ENCODE data around the gene DAND5.
"Not testable (repeated sequence)": the region's sequence is repeated elsewhere in the genome, so short reads cannot be mapped to it uniquely, and the experiment has no call there.

DAND5 gene

DNA sequence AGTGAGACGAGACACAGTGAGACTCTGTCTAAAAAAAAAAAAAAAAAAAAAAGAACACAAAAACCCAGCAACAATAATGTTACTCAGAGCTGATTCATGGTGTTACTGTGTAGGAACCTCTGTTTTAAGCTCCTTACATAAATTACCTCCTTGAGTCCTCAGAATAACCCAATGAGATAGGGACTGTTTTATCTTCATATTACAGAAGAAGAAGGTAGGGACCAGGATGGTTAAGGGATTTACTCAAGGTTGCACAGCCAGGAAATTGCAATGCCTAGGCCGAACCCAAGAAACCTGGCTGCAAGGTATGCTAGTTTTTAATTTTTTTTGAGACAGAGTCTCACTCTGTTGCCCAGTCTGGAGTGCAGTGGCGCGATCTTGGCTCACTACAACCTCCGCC is 1.5 kb upstream of the DAND5 start:
- no peak for DNase-seq

DNA sequence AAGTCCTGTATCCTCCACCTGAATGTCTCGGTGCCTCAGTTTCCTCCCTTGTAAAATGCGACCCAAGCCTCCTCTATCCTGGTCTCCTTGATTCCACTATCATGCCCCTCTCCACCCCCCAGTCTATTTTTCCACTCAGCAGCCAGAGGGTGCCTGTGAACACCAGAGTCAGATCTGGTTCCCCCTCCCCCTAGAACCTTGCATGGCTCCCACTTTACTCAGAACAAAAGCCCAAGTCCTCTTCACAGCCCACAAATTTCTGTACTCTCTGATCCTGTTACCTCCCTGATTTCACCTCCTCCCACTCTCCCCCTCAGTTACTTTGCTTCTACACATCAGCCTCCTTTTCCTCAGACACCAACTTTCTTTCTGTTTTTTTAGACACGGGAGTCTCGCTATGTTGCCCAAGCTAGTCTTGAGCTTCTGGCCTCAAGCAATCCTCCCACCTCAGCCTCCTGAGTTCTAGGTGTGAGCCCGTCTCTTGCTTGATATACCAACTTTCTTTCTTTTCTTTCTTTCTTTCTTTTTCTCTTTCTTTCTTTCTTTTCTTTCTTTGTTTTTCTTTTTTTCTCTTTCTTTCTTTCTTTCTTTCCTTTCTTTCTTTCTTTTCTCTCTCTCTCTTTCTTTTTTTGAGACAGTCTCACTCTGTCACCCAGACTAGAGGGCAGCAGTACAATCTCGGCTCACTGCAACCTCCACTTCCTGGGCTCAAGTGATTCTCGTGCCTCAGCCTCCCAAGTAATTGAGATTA is 869 bp downstream of the DAND5 start:
- DNase-seq: no peak

DNA sequence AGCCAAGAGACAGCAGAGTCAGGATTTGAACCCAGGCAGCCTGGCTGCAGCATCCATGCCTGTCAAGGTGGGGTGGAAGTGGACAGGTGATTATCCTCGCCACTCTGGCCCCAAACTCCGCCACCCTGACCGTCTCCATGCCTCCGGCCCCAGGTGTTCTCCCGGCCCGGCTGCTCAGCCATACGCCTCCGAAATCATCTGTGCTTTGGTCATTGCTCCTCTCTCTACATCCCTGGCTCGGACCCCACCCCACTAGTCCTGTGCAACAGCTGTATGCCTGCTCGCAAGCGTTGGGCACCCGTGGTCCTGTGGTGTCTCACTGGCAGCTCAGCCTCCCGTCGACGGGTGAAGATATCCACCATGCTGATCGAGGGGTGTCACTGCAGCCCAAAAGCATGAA is 3.9 kb downstream of the DAND5 start:
- DNase-seq: no peak

DNA sequence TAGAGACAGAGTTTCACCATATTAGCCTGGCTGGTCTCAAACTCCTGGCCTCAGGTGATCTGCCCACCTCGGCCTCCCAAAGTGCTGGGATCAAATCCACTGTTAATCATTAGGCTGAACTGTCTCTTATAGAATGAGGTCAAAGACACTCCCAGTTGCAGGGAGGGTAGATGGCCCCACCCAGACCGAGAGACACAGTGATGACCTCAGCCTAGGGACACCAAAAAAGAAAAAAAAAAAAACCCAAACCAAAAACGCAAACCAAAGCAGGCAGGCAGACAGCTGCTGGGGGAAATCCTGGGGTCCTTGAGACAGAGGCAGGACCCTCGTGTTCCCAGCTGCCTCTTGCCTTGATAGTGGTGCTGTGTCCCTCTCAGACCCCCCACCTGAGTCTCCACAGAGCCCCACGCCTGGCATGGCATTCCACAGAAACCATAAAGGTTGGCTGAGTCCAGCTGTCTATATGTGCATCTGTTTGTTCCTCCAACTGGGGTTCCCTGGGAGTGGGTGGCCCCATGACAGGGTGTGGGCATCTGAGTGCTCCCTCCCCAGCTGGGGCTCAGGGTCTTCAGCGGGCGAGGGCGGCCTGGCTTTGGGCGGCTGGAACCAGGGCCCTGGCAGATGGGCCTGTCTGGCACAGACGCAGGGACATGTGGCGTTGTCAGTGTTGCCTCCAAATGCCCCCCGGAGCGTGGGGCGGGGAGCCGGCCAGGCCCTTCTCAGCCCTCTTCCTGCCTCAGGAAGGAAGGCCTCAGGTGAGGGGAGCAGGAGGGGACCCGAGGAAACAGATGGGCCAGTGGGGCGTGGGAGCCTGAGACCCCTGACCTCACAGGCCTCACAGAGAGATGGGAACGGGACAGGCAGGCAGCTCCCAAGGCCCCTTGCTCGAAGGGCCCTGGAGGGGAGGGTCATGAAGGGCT is 5.2 kb downstream of the DAND5 start:
- no peak for DNase-seq

DNA sequence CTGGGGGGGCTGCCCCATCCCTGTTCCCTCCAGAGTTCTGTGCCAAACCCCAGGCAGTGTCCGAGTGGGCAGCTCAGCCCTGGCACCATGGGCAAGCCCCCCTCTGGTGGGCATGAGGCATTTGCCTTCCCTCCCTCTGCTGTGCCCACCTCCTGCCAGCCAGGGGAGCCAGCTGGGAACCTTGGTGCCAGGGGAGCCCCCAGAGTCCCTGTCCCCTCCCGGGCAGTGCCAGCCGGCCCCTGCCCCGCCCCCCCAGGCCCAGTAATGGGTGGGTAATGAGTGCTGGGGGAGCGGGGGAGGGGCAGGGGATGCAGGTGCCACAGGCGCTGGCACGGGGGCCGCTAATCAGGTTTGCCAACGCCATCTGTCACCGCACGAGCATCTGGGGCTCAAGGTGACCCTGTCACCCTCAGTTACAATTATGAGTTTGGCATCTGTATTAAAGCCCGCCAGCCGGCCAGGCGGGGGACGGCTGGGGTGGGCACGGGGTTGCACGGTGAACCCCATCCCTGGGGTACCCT is 5.9 kb downstream of the DAND5 start:
- no peak for DNase-seq

DNA sequence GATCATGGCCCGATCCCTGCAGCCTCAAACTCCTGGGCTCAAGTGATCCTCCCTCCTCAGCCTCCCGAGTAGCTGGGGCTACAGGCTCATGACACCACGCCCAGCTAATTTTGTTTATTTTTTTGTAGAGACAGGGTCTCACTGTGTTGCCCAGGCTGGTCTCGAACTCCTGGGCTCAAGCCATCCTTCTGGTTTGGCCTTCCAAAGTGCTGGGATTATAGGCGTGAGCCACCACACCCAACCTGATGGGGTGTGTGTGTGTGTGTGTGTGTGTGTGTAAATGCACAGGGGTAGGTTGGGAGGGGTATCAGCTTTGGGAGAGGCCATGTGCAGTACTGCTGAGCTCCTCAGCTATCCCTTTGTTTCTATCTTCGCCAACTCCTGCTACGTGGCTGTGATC is 6.7 kb downstream of the DAND5 start:
- DNase-seq: not testable (repeated sequence)

DNA sequence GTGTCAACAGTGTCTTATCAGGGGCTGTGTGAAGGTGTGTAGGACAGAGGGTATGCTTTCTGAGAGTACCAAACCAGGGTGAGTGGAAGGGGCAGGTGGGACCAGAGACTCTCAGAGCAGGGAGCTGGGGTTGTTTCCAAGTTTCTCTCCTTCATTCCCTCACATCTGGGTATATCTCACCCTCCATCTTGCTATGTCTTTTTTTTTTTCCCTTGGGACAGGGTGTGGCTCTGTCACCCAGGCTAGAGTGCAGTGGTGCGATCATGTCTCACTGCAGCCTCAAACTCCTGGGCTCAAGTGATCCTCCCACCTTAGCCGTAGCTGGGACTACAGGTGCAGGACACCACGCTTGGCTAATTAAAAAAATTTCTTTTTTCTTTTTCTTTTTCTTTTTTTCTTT is 10.6 kb downstream of the DAND5 start:
- no peak for DNase-seq

DNA sequence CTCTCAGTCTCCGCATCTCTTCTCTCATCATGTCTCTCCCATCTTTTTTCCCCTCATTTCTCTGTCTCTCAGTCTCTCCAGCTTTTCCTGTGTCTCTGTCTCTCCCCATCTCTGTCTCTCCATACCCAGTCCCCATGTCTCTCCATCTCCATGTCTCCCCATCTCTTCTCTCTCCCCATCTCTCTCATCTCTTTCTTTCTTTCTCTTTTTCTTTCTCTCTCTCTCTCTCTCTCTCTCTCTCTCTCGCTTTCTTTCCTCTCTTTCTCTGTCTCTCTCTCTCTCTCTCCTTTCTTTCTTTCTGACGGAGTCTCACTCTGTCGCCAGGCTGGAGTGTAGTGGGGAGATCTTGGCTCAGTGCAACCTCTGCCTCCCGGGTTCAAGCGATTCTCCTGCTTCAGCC is 13.3 kb downstream of the DAND5 start:
- DNase-seq: no peak

DNA sequence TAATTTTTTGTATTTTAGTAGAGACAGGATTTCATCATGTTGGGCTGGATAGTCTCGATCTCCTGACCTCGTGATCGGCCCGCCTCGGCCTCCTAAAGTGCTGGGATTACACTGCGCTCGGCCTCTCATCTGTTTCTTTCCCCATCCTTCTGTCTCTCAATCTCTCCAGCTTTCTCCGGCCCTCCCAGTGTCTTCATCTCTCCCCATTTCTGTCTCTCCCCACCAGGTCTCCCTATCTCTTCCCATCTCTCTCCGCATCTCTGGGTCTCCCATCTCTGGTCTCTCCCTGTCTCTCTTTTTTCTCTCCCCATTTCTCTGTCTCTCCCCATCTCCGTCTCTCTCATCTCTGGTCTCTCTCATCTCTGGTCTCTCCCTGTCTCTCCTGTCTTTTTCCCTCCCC is 13.7 kb downstream of the DAND5 start:
- no peak for DNase-seq

DNA sequence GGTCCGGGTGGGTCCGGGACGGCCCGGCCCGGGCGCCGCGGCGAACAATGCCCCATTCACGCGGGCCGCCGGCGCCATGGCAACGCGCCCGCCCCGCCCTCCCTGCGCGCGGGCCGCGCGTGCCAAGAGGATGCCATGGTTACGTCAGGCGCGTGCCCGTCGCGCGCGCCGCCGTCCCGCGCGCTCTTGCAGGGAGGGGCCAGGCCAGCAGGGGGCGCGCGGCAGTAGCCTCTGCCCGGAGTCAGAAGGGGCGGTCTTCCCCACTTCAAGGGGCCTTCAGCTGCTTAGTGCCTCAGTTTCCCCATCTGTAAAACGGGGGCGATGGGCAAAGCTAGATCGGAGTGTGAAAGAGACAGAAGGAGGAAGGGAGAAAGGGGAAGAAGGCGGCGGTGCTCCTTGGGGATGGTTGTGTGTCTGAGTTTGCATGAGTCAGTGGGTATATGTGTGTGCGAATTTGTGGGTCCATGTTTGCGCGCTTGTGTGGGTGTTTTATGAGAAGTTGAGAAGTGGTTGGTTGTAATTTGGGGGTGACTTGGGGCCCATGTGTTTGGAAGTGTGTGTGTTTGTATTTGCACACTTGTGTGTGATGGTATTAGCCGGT is 14.3 kb downstream of the DAND5 start:
- peak; percentile 86 to 88 for DNase-seq

DNA sequence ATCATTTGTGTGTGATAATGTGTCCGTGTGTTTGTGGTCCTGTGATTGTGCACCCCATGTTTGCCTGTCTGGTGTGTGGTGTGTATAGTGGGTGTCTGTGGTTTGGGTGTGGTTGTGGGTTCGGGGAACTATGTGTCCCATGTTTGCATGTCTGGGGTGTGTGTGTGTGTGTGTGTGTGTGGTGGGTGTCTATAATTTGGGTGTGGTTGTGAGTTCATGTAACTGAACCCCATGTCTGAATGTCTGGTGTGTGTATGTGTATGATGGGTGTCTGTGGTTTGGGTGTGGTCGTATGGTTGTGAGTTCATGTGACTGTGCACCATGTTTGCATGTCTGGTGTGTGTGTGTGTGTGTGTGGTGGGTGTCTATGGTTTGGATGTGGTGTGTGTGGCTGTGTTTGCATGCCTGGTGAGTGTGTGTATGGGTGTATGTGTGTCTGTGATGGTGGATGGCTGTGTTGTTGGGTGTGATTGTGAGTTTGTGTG is 14.8 kb downstream of the DAND5 start:
- DNase-seq: no peak

DNA sequence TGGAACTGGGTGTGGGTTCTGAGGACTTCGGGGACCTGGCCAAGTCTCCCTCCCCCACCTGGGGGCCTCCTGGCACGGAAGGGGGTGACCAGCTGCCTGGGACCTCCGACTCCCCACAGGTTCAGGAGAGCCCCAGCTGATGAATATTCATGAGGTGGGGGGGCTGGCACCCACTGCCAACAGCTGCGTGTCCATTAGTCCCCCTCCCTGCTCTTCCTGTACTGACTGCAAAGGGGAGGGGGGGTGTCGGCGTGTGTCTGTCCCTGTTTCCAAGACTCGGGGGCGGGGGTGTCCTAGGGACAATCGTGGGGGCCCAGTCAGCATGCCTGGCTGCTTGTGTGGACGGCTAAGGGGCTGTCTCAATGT is 15.3 kb downstream of the DAND5 start:
- no peak for DNase-seq

DNA sequence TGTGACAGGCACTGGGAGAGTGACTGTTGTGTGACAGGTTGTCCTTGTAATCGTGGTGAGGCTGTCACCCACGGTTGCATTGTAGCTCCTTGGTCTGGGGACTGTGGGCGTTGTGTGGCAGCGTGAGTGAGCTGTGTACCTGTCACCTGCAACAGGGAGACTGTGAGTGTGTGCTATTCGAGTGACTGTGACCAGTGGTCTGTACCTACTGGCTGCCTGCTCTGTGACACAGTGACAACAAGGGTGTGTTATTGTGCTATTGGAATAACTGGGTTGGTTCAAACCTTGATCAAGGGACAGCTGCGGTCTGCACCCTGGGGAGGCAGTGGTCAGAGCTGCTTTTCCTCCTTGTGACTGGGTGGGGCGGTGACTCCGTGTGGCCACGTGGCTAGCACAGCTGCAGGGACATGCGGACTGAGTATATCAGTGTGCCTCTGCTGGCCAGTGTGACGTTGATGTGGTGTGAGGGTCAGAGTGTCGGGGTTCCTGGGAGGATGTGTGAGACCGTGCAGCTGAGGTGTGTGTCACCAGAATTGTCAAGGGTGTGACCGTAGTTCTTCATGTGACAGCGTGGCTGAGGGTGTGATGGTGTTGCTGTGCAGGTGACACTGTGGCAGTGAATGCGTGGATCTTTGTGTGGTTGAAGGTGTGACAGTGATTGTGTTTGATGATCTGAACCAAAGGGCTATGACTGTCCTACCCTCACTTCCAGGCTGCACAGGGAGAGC is 15.8 kb downstream of the DAND5 start:
- DNase-seq: no peak

DNA sequence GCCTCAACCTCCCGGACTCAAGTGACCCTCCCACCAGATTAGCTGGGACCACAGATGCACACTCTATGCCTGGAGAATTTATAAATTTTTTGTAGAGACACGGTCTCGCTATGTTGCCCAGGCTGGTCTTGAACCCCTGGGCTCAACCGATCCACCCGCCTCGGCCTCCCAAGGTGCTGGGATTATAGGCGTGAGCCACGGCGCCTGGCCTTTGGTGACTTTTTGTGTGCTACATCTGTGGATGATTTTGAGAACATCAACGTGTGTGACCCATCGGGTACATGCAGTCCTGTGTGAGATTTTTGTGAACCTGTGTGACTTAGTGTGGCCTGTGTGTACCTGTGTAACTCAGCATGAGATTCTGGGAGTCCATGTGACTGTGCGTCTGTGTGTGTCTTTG is 17.4 kb downstream of the DAND5 start:
- no peak for DNase-seq

DNA sequence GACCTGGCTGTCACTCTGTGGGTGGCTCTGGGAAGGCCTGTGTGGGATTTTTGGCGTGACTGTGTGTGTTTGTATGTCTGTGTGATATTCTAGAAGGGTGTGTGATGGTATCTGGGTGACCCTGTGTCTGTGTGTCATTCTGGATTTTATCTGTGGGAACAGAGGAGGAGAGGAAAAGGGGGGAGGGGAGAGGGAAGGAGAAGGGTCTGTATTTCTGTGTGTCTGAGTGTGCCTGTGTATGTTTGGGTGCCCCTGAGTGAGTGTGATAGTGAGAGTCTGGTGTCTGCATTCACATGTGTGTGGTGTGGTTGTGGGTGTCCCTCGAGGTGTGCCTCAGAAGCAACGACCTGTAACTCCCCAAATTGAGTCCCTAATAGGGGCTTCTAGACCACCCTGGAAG is 17.8 kb downstream of the DAND5 start:
- no peak for DNase-seq

DNA sequence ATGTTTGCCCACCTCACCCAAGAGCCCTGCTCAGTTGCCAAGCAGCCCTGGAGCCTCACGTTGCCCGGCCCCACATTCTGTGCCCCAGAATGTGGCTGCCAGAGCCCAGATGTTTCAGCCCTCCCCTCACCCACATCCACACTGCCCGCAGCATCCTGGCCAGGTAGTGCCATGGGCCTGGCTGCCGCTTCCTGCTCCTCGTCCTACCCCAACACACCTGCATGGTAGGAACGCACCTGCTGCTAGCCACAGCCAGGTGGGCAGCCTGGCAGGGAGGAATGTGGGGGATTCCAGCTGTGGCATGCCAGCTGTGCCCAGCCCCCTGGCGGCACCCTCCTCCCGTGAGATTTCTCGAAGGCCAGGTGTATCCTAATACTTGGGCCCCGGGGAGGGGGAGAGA is 18.4 kb downstream of the DAND5 start:
- DNase-seq: no peak

DNA sequence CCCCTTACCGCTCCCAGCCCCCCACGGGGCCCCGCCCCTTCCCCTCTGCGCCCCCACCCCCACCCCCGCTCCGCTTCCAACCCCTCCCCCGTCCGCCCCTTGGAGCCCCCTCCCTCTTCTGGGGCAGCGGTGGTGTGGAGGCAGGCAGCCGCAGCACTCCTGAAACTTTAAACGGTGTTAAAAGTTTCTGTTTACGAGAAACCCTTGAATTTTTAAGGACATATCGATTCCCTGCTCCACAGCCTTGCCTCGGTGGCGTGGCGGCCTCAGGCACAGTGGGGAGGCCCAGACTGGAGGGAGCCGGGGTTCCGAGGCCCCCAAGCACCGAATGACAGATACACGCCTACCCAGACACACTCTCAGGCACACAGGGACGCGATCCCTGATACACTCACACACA is 21.1 kb downstream of the DAND5 start:
- DNase-seq: no peak

DNA sequence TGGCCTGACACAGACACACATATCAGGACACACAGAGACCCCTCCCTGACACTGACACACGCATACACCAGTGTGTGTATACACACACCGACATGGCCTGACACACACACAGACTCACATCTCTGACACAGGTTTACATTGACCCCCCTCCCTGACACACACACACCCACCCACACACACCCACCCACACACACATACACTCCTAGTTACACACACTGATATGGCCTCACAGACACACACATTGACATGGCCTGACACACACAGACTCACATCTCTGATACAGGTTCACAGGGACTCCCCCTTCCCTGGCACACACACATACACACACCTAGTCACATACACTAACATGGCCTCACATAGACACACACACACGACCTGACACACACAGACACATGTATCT is 21.5 kb downstream of the DAND5 start:
- DNase-seq: no peak

DNA sequence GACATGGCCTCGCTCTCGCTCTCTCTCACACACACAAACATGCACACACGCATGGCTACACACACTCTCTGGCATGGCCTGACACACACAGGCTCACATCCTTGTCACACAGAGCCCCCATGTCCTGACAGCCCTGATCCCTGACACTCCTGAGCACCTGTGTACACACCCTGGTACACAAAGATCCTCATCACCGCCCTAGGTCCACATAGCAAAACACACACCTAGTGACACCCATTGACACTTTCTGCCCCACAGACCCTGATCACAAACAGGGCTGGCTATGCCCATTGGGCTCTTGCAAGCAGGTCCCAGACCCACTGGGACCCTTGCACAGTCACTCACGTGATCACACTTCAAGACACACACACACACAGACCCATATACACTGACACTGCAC is 21.9 kb downstream of the DAND5 start:
- DNase-seq: no peak

DNA sequence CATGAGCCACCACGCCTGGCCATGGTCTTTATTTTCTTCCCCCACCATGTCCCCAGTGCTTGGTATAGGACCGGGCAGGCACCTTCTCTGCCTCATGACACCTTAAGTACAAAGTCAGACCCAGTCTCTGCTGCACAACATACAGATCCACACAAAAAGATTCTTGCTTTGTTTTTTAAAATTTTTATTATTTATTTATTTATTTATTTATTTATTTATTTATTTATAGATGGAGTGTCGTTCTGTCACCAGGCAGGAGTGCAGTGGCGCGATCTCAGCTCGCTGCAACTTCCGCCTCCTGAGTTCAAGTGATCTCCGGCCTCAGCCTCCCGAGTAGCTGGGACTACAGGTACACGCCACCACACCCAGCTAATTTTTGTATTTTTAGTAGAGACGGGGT is 23.4 kb downstream of the DAND5 start:
- DNase-seq: no peak

DNA sequence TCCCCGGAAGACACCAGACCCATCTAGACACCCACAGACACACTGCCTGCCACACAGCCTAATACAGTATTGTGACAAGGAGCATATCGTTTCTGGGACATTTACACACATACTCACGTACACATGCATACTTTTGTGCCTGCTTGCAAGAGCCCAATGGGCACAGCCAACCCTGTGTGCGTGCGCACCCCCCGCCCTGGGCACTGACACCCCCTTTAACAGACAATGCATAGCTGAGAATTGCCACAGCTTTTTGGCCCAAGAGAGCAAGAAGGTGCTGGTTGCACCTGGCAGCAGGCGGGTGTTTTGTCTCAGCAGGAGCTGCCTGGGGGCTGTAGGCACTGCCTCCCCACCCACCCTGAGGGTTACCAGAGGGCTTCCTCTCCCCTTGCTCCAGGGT is 24.2 kb downstream of the DAND5 start:
- DNase-seq: no peak

DNA sequence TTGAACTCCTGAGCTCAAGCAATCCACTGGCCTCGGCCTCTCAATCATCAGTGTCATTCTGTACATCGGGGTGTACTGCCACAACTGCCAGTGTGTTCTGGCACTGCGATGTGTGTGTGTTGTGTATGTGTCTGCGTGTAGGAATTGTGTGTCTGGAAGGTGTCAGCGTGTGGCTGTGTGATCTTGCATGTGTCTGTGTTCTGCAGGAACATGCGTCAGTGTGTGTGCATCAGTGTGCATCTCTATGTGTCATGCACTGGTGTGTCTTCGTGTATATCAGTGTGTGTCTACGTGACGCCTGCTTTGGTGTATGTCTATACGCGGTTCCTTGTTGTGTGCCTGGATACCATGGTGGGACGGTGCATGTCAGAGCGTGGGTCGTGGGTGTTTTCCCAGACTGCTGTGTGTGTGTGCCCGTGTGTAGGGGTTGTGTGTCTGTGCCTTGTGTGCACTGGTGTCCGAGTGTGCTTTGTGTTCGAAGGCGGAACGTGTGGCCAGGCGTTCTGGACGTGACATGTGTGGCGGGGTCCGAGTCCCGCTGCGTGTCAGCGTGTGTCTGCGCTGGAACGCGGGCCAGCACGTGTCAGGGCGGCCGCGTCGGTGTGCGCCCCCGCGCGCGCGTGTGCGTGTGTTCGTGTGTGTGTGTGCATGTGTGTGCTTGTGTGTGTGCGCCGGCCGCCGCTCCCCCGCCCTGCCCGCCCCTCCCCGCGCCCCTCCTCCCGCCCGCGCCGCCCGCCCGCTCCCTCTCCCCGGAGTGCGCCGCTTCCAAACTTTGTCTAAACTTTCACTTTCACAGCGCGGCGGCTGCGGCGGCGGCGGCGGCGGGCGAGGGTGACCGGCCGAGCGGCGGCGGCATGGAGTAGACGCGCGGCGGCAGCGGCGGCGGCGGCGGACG is 25.6 kb downstream of the DAND5 start, which contains the start of gene NFIX:
Gene NFIX (plus strand): TSS at position 775 of the 895 bp plus-strand sequence. CDS start 363 bp downstream, outside the sequence.
- DNase-seq: peak; percentile 43 to 49

Data from stimulated activated CD4-positive, alpha-beta T cell treated with anti-CD3 and anti-CD28 coated beads, Interleukin-2, amount 100 ng/mL, for 48 hours (primary cell).